ENCODE data around the gene KRT20. TPM values are rescaled to one million over a fixed set of nuclear protein-coding genes. Genes with fewer than 3 reads are reported as not detected.

KRT20 gene
- total RNA-seq, 4 donors from 2014 or later = not detected

DNA sequence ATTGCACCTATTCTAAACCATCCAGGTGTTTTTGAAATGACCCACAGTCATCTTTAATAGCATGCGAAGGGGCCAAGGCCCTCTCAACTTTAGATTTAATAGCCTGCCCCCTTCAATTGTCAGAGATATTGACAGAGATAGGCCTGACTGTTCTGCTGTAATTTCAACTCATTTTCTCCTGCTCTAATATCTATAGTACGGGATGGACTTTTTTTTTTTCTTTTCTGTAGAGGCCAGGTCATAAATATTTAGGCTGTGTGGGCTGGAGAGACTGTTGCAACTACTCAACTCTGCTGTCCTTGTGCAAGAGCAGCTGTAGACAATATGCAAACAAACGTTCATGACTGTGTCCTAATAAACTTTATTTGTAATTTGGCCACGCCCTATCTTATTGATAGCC is 24.7 kb upstream of the KRT20 start:
- DNase-seq (ENCODE audit: low spot score) (no peak), ATAC-seq (ENCODE audit: low FRiP score) (peak; percentile 61)
- TF ChIP-seq, protein P1, sequence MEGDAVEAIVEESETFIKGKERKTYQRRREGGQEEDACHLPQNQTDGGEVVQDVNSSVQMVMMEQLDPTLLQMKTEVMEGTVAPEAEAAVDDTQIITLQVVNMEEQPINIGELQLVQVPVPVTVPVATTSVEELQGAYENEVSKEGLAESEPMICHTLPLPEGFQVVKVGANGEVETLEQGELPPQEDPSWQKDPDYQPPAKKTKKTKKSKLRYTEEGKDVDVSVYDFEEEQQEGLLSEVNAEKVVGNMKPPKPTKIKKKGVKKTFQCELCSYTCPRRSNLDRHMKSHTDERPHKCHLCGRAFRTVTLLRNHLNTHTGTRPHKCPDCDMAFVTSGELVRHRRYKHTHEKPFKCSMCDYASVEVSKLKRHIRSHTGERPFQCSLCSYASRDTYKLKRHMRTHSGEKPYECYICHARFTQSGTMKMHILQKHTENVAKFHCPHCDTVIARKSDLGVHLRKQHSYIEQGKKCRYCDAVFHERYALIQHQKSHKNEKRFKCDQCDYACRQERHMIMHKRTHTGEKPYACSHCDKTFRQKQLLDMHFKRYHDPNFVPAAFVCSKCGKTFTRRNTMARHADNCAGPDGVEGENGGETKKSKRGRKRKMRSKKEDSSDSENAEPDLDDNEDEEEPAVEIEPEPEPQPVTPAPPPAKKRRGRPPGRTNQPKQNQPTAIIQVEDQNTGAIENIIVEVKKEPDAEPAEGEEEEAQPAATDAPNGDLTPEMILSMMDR (IDR thresholded peaks at IDR 0.05) = no peak

DNA sequence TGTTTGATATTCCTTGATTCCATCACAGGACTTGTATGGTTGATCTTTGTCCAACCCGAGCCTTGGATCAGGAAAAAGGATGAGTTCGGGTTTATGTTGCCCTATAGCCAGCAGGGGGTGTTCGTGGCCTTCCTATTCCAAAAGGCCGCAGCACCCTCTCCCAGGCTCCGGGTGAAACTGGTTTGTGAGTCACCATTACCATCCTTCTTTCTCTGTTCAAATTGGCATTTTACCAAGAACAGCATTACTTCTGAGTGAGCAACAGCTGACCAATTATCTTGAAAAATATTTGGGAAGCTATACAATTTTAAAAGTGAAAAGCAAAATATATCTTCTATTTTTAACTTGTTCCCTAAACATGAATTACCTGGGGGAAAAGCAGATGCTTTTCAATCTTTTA is 24.3 kb upstream of the KRT20 start:
- ATAC-seq (ENCODE audit: low FRiP score) = peak; percentile 92

DNA sequence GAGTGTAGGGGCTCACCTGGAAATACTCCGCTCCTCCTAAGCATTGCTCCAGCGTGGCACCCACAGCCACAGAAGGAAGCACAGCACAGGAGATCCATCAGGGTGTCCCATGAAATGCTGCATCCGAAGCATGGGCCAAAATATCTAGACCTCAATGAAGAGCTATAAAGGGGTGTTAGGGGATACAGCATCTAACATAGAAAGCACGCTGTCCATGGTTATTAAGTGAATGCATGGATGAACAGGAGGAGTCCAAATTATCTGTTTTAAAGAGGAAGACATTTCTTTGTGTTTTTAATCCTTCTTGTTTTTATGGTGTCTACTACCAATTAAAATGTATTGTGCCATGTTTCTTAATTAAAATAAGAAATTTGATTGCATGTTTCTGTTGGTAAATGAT is 21.6 kb upstream of the KRT20 start:
- no peak for ATAC-seq (ENCODE audit: low FRiP score)
- TF ChIP-seq, protein P1 (IDR thresholded peaks at IDR 0.05) = no peak
- no peak for DNase-seq (ENCODE audit: low spot score)

More for the DNA sequence above, 24.3 kb upstream of the KRT20 start:
- no peak for DNase-seq (ENCODE audit: low spot score)
- TF ChIP-seq, protein P1 (IDR thresholded peaks at IDR 0.05) = peak in 2 of 3 donors; percentile 11 to 68

DNA sequence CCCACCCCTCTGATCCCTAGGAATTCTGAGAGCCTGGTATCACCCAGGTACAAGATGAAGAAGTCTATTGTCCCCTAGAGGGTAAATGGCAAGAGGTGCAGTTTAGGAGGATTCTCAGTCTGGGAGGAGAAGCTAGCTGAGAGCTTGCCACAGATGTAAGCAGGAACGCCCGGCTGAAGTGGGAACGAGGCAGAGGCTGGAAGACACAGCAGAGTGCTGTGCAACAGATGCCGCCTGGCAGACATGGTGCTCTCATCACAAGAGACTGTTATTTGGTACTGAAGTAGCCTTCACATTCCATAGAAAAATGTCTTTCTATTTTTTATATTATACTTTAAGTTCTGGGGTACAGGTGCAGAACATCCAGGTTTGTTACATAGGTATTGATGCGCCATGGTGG is 20.3 kb upstream of the KRT20 start:
- DNase-seq (ENCODE audit: low spot score) (no peak), ATAC-seq (ENCODE audit: low FRiP score) (no peak)
- TF ChIP-seq, protein P1 (IDR thresholded peaks at IDR 0.05) = no peak

DNA sequence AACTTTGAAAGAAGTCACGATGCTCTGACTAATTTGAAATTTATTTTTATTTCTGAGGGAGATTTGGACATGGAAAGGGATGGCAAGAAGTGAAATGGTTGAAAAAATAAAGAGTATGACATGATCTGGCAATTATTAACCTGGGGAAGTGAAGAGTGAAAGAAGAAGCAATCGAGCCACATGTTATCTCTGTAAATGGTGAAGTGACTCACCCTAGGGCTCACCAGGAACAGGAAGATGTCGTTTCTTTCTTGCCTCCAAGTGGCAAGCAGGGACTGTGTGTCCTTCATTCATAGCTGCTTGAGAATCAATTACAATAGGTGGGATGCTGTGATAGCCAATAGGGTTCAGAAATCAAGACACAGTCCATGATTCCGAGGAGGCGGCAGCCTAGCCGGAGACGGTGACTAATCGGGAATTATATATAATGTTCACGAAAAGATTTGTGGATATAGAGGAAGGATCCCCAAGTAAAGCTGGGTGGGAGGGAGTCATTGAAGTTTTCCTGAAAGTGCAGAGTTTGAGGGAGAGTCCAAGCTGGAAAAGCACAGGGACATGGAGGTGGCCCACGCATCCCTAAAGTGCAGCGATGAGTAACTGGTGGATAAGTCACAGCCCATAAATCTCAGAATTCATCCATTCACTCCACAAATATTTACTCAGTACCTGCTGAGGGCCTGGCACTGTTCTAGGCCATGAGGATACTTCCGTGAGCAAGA is 18.2 kb upstream of the KRT20 start:
- TF ChIP-seq, protein P1 (IDR thresholded peaks at IDR 0.05) = no peak
- no peak for ATAC-seq (ENCODE audit: low FRiP score)
- DNase-seq (ENCODE audit: low spot score) = no peak

DNA sequence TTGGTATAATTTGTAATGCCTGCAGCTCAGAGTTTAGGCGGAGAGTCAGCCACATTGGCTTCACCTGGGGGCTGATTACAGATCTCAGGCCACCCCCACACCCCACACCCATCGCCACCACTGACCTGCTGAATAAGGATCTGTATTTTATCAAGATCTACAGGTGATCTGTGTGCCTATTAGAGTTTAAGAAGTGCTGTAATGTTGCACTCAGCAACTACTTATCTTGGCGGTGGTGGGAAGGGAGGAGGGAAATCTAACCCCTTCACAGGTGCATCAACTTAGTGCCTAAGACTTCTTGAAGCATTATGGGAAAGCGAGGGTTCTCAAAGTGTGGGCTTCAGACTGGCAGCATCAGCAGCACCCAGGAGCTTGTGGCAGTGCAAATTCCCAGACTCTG is 17.5 kb upstream of the KRT20 start:
- no peak for DNase-seq (ENCODE audit: low spot score)
- TF ChIP-seq, protein P1 (IDR thresholded peaks at IDR 0.05) = no peak
- ATAC-seq (ENCODE audit: low FRiP score) = no peak

DNA sequence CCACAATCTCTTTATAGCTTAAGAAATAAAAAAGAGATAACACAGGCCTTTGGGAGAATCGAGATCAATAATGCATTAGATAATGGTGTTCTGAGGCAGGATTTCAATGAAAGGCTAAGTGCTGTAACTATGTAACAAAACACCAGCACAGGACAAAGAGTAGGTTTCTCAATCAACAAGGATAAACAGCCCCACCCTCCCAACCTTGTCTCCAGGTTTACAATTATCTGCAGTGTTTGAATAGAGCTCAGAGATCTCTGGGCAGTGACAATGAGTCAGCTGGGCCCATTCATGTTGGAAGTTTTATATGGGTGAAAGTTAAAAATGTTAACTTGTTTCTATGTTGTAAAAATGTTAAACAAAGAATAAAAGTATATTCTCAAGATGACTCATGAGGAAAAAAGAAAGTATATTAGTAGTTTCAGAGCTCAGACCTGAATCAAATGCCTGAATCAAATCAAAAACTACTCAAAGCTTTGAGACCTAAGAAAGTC is 17.0 kb upstream of the KRT20 start:
- ATAC-seq (ENCODE audit: low FRiP score) (no peak), DNase-seq (ENCODE audit: low spot score) (no peak)
- TF ChIP-seq, protein P1 (IDR thresholded peaks at IDR 0.05) = no peak

All from omental fat pad (tissue), 4 donors.